HepG2 (cell line): Measurements from ENCODE around the gene GJB6. TPM values are rescaled to one million over a fixed set of nuclear protein-coding genes. Genes with fewer than 3 reads are reported as not detected.

Source experiments
- ATAC-seq: fragments of 200-7000 bp; cut with Tn5 transposase; 3 replicates; pipeline ENCODE4 v1.9.1; 2020; ENCODE audit warnings: mild to moderate bottlenecking, moderate library complexity
- BruUV-seq: library from RNA; stranded (reverse); fragments of 400-500 nt; replicated peaks from 2 replicates; lab custom pipeline; 2021; lab: Mats Ljungman, UMichigan
- CTCF ChIA-PET: fragments of 300-600 bp; formaldehyde crosslinking; extraction: SDS; loops from one replicate; lab custom pipeline; 2021; ENCODE audit warnings: low total read pairs, inconsistent platforms, low intra/inter-chr PET ratio; lab: Yijun Ruan, JAX
- POLR2A ChIA-PET: fragments of 350-600 bp; sonication (Branson Sonifier 250); formaldehyde crosslinking; loops from one replicate; lab custom pipeline; 2020; ENCODE audit warnings: antibody characterized with exemption, inconsistent platforms; lab: Yijun Ruan, JAX
- DNase-seq: peaks from one replicate; pipeline ENCODE4 v3.0.0-alpha.2; 2015; ENCODE audit warnings: low spot score
- FAIRE-seq: peaks from 3 replicates; lab custom pipeline; 2011; peaks lifted over from hg19 to GRCh38; lab: Jason Lieb, UNC
- H2AFZ ChIP-seq: one replicate; pipeline ENCODE4 v1.6.1; 2011; ENCODE audit warnings: low read length, inconsistent platforms
- H3K27ac ChIP-seq: fragments of 300-600 bp; 3 replicates; pipeline ENCODE4 v1.8.0; 2011; ENCODE audit warnings: mixed run types, mild to moderate bottlenecking, mixed read lengths, low read length, inconsistent platforms; ENCODE audit not compliant: insufficient read depth; ENCODE audit errors: extremely low read length
- H3K27me3 ChIP-seq, 2 experiments: fragments of 200-600 bp in 1 of 2; 2 replicates in 1 of 2; 3 replicates in 1 of 2; pipeline versions ENCODE4 v1.6.0 to v1.8.0; 2011; ENCODE audit warnings: low read length in 2 of 2, mild to moderate bottlenecking in 2 of 2, moderate library complexity in 2 of 2, inconsistent platforms in 1 of 2; ENCODE audit not compliant: insufficient read depth in 2 of 2, control insufficient read depth in 1 of 2
- H3K36me3 ChIP-seq, 2 experiments: fragments of 200-600 bp in 1 of 2; replicated peaks in 1 of 2; 2 replicates in 1 of 2; 3 replicates in 1 of 2; pipeline versions ENCODE4 v1.5.1 to v1.8.0; 2011; ENCODE audit warnings: low read length in 2 of 2, inconsistent platforms in 1 of 2; ENCODE audit not compliant: insufficient read depth in 2 of 2, control insufficient read depth in 1 of 2
- H3K4me1 ChIP-seq: 2 replicates; pipeline ENCODE4 v1.5.1; 2012; ENCODE audit warnings: low read length, inconsistent platforms; ENCODE audit not compliant: insufficient read depth
- H3K4me2 ChIP-seq: 2 replicates; pipeline ENCODE4 v1.6.0; 2011; ENCODE audit warnings: low read depth, low read length, inconsistent platforms
- H3K4me3 ChIP-seq, 3 experiments: fragments of 200-600 bp in 1 of 3; sonication (generic), shearing (Covaris generic) in 1 of 3; replicated peaks in 1 of 3; 2 replicates each; pipeline ENCODE4 v1.5.1; 2011 to 2016; ENCODE audit warnings: low read length in 3 of 3, inconsistent platforms in 2 of 3, low read depth in 2 of 3, mild to moderate bottlenecking in 2 of 3, control low read depth in 1 of 3, mixed read lengths in 1 of 3; ENCODE audit not compliant: insufficient read depth in 1 of 3
- H3K79me2 ChIP-seq: one replicate; pipeline ENCODE4 v1.6.1; 2011; ENCODE audit warnings: low read length, inconsistent platforms; ENCODE audit not compliant: insufficient read depth
- H3K9ac ChIP-seq: 2 replicates; pipeline ENCODE4 v1.6.0; 2011; ENCODE audit warnings: mild to moderate bottlenecking, low read depth, low read length, inconsistent platforms; ENCODE audit not compliant: insufficient read depth
- H3K9me3 ChIP-seq: 2 replicates; pipeline ENCODE4 v1.5.1; 2012; ENCODE audit warnings: mild to moderate bottlenecking, low read length
- H4K20me1 ChIP-seq: 2 replicates; pipeline ENCODE4 v1.6.0; 2011; ENCODE audit warnings: inconsistent platforms, mild to moderate bottlenecking, low read length, moderate library complexity; ENCODE audit not compliant: insufficient read depth
- ARNT2 ChIP-seq: sonication (generic); formaldehyde crosslinking; IDR thresholded peaks from 2 replicates; pipeline ENCODE4 v1.8.0; 2022; ENCODE audit warnings: mild to moderate bottlenecking, low read depth, missing genetic modification reagents, moderate library complexity
- FOSL1 ChIP-seq: sonication (generic); formaldehyde crosslinking; IDR thresholded peaks from 2 replicates; pipeline ENCODE4 v1.9.0; 2021; ENCODE audit warnings: missing genetic modification reagents, borderline replicate concordance
- PTBP1 ChIP-seq: fragments of 200-400 bp; formaldehyde crosslinking; IDR thresholded peaks from 2 replicates; pipeline ENCODE4 v1.6.1; 2018; ENCODE audit warnings: low read length, low read depth; ENCODE audit not compliant: poor library complexity, severe bottlenecking
- SETDB1 ChIP-seq: sonication (generic); formaldehyde crosslinking; IDR thresholded peaks from 2 replicates; pipeline ENCODE4 v1.5.1; 2020; ENCODE audit warnings: missing genetic modification reagents, mild to moderate bottlenecking, borderline replicate concordance
- TFDP1 ChIP-seq: IDR thresholded peaks from 2 replicates; pipeline ENCODE4 v1.6.1; 2016; ENCODE audit warnings: missing compliant biosample characterization, missing genetic modification reagents, borderline replicate concordance
- ZBTB4 ChIP-seq: sonication (generic); formaldehyde crosslinking; IDR thresholded peaks from 2 replicates; pipeline ENCODE4 v1.4.0; 2020; ENCODE audit warnings: missing genetic modification reagents, mild to moderate bottlenecking, borderline replicate concordance
- ZNF619 ChIP-seq: sonication (generic); formaldehyde crosslinking; IDR thresholded peaks from 2 replicates; pipeline ENCODE4 v1.4.0; 2020; ENCODE audit warnings: mild to moderate bottlenecking, missing genetic modification reagents
- ZNF670 ChIP-seq: sonication (generic); formaldehyde crosslinking; IDR thresholded peaks from 2 replicates; pipeline ENCODE4 v1.8.0; 2022; ENCODE audit warnings: mild to moderate bottlenecking, missing genetic modification reagents, borderline replicate concordance
- WGBS: methylation state at CpG from one replicate; pipeline ENCODE4 v1.1.6; 2017; ENCODE audit warnings: low lambda C conversion rate; 5-methylcytosine and 5-hydroxymethylcytosine counted together
- in situ Hi-C: cut with HindIII; loops from 2 replicates; pipeline ENCODE4 v1.10.0; 2017; ENCODE audit warnings: low pct_unique_long_range_greater_than_20kb; ENCODE audit not compliant: extremely low pct_ligation_motif_present
- intact Hi-C: fragments of 100-400 bp; cut with micrococcal nuclease; formaldehyde crosslinking; loops from one replicate; pipeline ENCODE4 v1.10.0; 2022; ENCODE audit not compliant: unreplicated experiment
- polyA plus RNA-seq, 8 experiments: library from polyadenylated mRNA; depleted of rRNA in 3 of 8; stranded (reverse) in 7 of 8; unstranded in 1 of 8; fragments of >200 nt; fragmentation: Illumina TruSeq in 4 of 8; extraction: Trizol in 4 of 8; gene quantifications; 2 replicates each; pipeline versions ENCODE4 v1.2.1 to v1.2.3, GENCODE V29; 2011 to 2016; ENCODE audit warnings: low read depth in 4 of 8, missing spikeins in 1 of 8, mixed read lengths in 1 of 8; ENCODE audit not compliant: insufficient read depth in 1 of 8
- total RNA-seq, 5 experiments: library from RNA; depleted of rRNA; stranded (reverse); fragments of >200 nt; fragmentation: Illumina TruSeq; extraction: Trizol; gene quantifications; 2 replicates each; pipeline ENCODE4 v1.2.3, GENCODE V29; 2016; ENCODE audit warnings: low read depth in 1 of 5
- TF ChIP-seq, protein P1 (sequence below): sonication (generic); formaldehyde crosslinking; IDR thresholded peaks from 2 replicates; pipeline ENCODE4 v1.8.0; 2022; ENCODE audit warnings: low read depth, missing genetic modification reagents
- TF ChIP-seq, protein P2 (sequence below): sonication (generic); formaldehyde crosslinking; IDR thresholded peaks from 2 replicates; pipeline ENCODE4 v1.5.0; 2020; ENCODE audit warnings: missing genetic modification reagents
- TF ChIP-seq, protein P3 (sequence below): sonication (generic); formaldehyde crosslinking; IDR thresholded peaks from 2 replicates; pipeline ENCODE4 v1.4.0; 2020; ENCODE audit warnings: mild to moderate bottlenecking, missing genetic modification reagents

GJB6 gene
- total and polyA plus RNA-seq, 2 of the 13 experiments (the other 11 are each of a cell fraction or from before 2014, with no cell fraction given) = not detected

DNA sequence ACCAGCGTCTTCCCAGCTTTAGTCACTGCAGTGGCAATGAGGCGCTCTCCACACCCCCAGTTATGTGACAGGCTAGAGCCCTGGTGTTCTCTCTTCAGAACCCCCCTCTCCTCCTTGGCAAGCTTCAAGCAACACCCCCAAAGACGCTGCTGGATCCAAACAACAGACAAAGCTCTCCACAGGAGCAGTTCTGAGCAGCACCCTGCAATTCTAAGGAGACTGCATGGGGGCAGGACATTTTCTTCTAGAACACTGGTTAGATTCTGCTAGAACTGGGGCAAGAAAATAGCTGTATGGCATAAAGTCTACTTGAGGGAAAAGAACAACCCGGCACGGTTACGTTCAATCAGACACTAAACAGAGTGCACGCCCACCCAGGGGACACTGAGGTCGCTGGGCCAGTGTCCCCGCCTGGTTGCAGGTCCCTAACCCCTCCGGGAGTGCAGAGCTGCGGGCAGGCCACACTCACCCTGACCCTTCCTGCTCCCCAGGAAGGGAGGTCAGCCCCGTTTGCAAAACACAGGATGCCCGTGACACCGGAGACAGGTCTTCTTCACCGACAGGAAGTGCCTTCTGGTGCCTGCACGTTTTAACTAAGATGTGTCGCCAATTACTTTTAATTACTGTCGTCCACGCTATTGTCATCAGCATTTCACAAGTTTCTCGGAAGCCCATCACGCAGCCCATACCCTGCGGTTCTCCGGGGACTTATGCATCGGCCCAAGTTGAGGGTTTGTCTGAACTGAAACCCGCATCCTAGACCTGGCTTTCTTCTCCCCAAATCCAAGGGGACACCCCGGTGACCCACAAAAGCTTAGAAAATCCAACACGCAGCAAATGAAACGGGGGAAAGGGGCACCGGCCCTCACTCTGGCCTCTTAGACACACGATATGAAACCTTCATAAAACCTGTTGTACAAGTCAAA lies 943 bp downstream of the GJB6 start:
- WGBS = 58% methylated on average over 22 of the region's 30 CpGs
- CTCF ChIA-PET = no interaction called here
- H3K4me2 ChIP-seq = peak overlapping the region; percentile 42; the same call in 1 of the 2 replicates
- TF ChIP-seq ZNF670 (CRISPR knock-in tag) = no peak
- TF ChIP-seq ZNF619 (CRISPR knock-in tag) = no peak
- no peak for TF ChIP-seq ZBTB4
- TF ChIP-seq PTBP1 = no peak
- no peak for TF ChIP-seq ARNT2 (CRISPR knock-in tag)
- TF ChIP-seq FOSL1 = no peak
- no peak for TF ChIP-seq TFDP1
- TF ChIP-seq, protein P1, sequence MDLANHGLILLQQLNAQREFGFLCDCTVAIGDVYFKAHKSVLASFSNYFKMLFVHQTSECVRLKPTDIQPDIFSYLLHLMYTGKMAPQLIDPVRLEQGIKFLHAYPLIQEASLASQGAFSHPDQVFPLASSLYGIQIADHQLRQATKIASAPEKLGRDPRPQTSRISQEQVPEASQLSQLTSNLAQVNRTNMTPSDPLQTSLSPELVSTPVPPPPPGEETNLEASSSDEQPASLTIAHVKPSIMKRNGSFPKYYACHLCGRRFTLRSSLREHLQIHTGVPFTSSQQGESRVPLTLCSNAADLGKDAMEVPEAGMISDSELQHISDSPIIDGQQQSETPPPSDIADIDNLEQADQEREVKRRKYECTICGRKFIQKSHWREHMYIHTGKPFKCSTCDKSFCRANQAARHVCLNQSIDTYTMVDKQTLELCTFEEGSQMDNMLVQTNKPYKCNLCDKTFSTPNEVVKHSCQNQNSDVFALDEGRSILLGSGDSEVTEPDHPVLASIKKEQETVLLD (CRISPR knock-in tag) = no peak
- TF ChIP-seq, protein P2, sequence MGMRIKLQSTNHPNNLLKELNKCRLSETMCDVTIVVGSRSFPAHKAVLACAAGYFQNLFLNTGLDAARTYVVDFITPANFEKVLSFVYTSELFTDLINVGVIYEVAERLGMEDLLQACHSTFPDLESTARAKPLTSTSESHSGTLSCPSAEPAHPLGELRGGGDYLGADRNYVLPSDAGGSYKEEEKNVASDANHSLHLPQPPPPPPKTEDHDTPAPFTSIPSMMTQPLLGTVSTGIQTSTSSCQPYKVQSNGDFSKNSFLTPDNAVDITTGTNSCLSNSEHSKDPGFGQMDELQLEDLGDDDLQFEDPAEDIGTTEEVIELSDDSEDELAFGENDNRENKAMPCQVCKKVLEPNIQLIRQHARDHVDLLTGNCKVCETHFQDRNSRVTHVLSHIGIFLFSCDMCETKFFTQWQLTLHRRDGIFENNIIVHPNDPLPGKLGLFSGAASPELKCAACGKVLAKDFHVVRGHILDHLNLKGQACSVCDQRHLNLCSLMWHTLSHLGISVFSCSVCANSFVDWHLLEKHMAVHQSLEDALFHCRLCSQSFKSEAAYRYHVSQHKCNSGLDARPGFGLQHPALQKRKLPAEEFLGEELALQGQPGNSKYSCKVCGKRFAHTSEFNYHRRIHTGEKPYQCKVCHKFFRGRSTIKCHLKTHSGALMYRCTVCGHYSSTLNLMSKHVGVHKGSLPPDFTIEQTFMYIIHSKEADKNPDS (CRISPR knock-in tag) = no peak
- no peak for TF ChIP-seq SETDB1 (CRISPR knock-in tag)
- TF ChIP-seq, protein P3, sequence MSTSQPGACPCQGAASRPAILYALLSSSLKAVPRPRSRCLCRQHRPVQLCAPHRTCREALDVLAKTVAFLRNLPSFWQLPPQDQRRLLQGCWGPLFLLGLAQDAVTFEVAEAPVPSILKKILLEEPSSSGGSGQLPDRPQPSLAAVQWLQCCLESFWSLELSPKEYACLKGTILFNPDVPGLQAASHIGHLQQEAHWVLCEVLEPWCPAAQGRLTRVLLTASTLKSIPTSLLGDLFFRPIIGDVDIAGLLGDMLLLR (CRISPR knock-in tag) = no peak

More for the DNA sequence above, 943 bp downstream of the GJB6 start:
- in situ Hi-C loops = no loop called here
- ATAC-seq (0 out of 3 replicates have a peak, but pooled peaks have one; percentile 21), DNase-seq (no peak), FAIRE-seq (no peak)
- no TSS peak for BruUV-seq
- intact Hi-C loops = no loop called here
- H3K36me3 ChIP-seq = no peaks in the 10 kb centered on the region
- H2AFZ ChIP-seq = no peak overlapping the region
- peaks cover 5 to 34% of the 10 kb centered on the region in 2 experiments; a peak in 4 of 5 replicates for H3K27me3 ChIP-seq
- H3K79me2 ChIP-seq = no peaks in the 10 kb centered on the region
- no peak overlapping the region for H3K27ac ChIP-seq
- no peak overlapping the region for H3K4me3 ChIP-seq
- H3K9ac ChIP-seq = no peak overlapping the region
- POLR2A ChIA-PET = no interaction called here
- no peaks in the 10 kb centered on the region for H4K20me1 ChIP-seq
- no peaks in the 10 kb centered on the region for H3K9me3 ChIP-seq
- H3K4me1 ChIP-seq = no peaks in the 10 kb centered on the region
